ENCODE measurements around the gene TARS3. TPM values are rescaled to one million over a fixed set of nuclear protein-coding genes. Genes with fewer than 3 reads are reported as not detected.

Gene TARS3
- total RNA-seq, 1 donor from 2014 or later, result 10.4 TPM

- DNase-seq (ENCODE audit: low read depth), result no peak
- no peak overlapping the region for H3K4me3 ChIP-seq (ENCODE audit: low read depth, low read length)
- no peak for TF ChIP-seq CTCF (IDR thresholded peaks at IDR 0.05; ENCODE audit: insufficient read depth, low read length, poor library complexity, severe bottlenecking)
- peaks cover 4% of the 10 kb centered on the region for H3K27me3 ChIP-seq (ENCODE audit: control insufficient read depth, insufficient read depth, low read length)
- H3K36me3 ChIP-seq (ENCODE audit: control insufficient read depth, insufficient read depth, low read length), result no peaks in the 10 kb centered on the region
These were observed 105.2 kb downstream of the TARS3 start for GRCh38 chr15:101618851-101619614.

GRCh38 chr15:101618076-101618475 lies 106.2 kb downstream of the TARS3 start:
- TF ChIP-seq CTCF (IDR thresholded peaks at IDR 0.05; ENCODE audit: insufficient read depth, low read length, poor library complexity, severe bottlenecking), result no peak
- H3K36me3 ChIP-seq (ENCODE audit: control insufficient read depth, insufficient read depth, low read length), result no peaks in the 10 kb centered on the region
- H3K27me3 ChIP-seq (ENCODE audit: control insufficient read depth, insufficient read depth, low read length), result peaks cover 7% of the 10 kb centered on the region
- no peak overlapping the region for H3K4me3 ChIP-seq (ENCODE audit: low read depth, low read length)
- DNase-seq (ENCODE audit: low read depth), result no peak

GRCh38 chr15:101617390-101617965 lies 106.8 kb downstream of the TARS3 start:
- no peak for TF ChIP-seq CTCF (IDR thresholded peaks at IDR 0.05; ENCODE audit: insufficient read depth, low read length, poor library complexity, severe bottlenecking)
- Histone ChIP-seq H3K4me3 (ENCODE audit: low read depth, low read length) (no peak overlapping the region), H3K27me3 (ENCODE audit: control insufficient read depth, insufficient read depth, low read length) (peaks cover 10% of the 10 kb centered on the region), H3K36me3 (ENCODE audit: control insufficient read depth, insufficient read depth, low read length) (no peaks in the 10 kb centered on the region)
- no peak for DNase-seq (ENCODE audit: low read depth)

GRCh38 chr15:101615986-101616848 lies 108.1 kb downstream of the TARS3 start:
- H3K27me3 ChIP-seq (ENCODE audit: control insufficient read depth, insufficient read depth, low read length), result peaks cover 10% of the 10 kb centered on the region
- H3K4me3 ChIP-seq (ENCODE audit: low read depth, low read length), result no peak overlapping the region
- no peaks in the 10 kb centered on the region for H3K36me3 ChIP-seq (ENCODE audit: control insufficient read depth, insufficient read depth, low read length)
- TF ChIP-seq CTCF (IDR thresholded peaks at IDR 0.05; ENCODE audit: insufficient read depth, low read length, poor library complexity, severe bottlenecking), result no peak
- no peak for DNase-seq (ENCODE audit: low read depth)

- peaks cover 10% of the 10 kb centered on the region for H3K27me3 ChIP-seq (ENCODE audit: control insufficient read depth, insufficient read depth, low read length)
- H3K36me3 ChIP-seq (ENCODE audit: control insufficient read depth, insufficient read depth, low read length), result no peaks in the 10 kb centered on the region
- H3K4me3 ChIP-seq (ENCODE audit: low read depth, low read length), result no peak overlapping the region
- DNase-seq (ENCODE audit: low read depth), result no peak
- no peak for TF ChIP-seq CTCF (IDR thresholded peaks at IDR 0.05; ENCODE audit: insufficient read depth, low read length, poor library complexity, severe bottlenecking)
These were observed 108.8 kb downstream of the TARS3 start for GRCh38 chr15:101615414-101615985.
